ENCODE data around the gene LILRA2. TPM values are rescaled to one million over a fixed set of nuclear protein-coding genes. Genes with fewer than 3 reads are reported as not detected.
A peak's percentile ranks its signal among the peaks of the same experiment; 100 is the strongest.
"Not testable (repeated sequence)": the region's sequence is repeated elsewhere in the genome, so short reads cannot be mapped to it uniquely, and the experiment has no call there.

LILRA2 gene
- total RNA-seq, 1 donor from 2014 or later = not detected

DNA sequence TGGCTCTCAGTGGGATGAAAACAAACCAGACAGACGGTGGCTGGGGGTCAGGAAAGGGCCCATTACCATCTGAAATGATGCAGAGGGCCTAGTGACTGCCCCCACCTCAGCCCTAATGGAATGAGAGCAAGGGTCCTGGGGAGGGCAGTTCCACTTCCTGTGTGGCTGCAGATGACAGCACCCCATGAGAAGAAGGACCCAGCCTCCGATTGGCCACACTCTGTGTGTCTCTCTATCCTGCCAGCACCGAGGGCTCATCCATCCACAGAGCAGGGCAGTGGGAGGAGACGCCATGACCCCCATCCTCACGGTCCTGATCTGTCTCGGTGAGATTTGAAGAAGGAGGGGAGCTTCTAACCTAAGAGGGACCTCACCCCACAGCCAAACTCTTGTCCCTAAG lies 57.2 kb downstream of the LILRA2 start:
- Mint-ChIP-seq H3K27me3 (ENCODE audit: unreplicated experiment) (peaks cover 2% of the 10 kb centered on the region), H3K4me1 (ENCODE audit: low read depth, unreplicated experiment) (peaks cover 1% of the 10 kb centered on the region), H3K36me3 (ENCODE audit: unreplicated experiment) (no peaks in the 10 kb centered on the region), H3K9me3 (ENCODE audit: unreplicated experiment) (peaks cover 4% of the 10 kb centered on the region), H3K27ac (ENCODE audit: unreplicated experiment) (no peak overlapping the region), H3K4me3 (ENCODE audit: unreplicated experiment) (no peak overlapping the region)
- TF ChIP-seq, protein P1, sequence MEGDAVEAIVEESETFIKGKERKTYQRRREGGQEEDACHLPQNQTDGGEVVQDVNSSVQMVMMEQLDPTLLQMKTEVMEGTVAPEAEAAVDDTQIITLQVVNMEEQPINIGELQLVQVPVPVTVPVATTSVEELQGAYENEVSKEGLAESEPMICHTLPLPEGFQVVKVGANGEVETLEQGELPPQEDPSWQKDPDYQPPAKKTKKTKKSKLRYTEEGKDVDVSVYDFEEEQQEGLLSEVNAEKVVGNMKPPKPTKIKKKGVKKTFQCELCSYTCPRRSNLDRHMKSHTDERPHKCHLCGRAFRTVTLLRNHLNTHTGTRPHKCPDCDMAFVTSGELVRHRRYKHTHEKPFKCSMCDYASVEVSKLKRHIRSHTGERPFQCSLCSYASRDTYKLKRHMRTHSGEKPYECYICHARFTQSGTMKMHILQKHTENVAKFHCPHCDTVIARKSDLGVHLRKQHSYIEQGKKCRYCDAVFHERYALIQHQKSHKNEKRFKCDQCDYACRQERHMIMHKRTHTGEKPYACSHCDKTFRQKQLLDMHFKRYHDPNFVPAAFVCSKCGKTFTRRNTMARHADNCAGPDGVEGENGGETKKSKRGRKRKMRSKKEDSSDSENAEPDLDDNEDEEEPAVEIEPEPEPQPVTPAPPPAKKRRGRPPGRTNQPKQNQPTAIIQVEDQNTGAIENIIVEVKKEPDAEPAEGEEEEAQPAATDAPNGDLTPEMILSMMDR (IDR thresholded peaks at IDR 0.05; ENCODE audit: partially characterized antibody, unreplicated experiment) = no peak
- DNase-seq = no peak

DNA sequence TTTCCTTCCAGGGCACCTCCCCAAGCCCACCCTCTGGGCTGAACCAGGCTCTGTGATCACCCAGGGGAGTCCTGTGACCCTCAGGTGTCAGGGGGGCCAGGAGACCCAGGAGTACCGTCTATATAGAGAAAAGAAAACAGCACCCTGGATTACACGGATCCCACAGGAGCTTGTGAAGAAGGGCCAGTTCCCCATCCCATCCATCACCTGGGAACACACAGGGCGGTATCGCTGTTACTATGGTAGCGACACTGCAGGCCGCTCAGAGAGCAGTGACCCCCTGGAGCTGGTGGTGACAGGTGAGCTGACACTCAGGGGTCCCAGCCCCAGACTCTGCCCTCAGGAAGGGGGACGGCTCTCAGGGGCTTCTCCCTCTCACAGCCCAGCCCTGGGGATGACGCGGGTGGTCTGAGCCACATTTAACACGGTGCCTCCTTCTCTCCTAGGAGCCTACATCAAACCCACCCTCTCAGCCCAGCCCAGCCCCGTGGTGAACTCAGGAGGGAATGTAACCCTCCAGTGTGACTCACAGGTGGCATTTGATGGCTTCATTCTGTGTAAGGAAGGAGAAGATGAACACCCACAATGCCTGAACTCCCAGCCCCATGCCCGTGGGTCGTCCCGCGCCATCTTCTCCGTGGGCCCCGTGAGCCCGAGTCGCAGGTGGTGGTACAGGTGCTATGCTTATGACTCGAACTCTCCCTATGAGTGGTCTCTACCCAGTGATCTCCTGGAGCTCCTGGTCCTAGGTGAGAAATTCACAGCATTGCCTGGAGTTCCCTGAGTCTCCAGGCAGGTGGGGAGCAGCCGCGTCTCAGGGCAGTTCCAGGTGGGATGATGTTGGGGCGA lies 58.1 kb downstream of the LILRA2 start:
- H3K4me1 Mint-ChIP-seq (ENCODE audit: low read depth, unreplicated experiment); H3K27ac Mint-ChIP-seq (ENCODE audit: unreplicated experiment); H3K4me3 Mint-ChIP-seq (ENCODE audit: unreplicated experiment); H3K9me3 Mint-ChIP-seq (ENCODE audit: unreplicated experiment); H3K27me3 Mint-ChIP-seq (ENCODE audit: unreplicated experiment); H3K36me3 Mint-ChIP-seq (ENCODE audit: unreplicated experiment); DNase-seq: not testable (repeated sequence)

DNA sequence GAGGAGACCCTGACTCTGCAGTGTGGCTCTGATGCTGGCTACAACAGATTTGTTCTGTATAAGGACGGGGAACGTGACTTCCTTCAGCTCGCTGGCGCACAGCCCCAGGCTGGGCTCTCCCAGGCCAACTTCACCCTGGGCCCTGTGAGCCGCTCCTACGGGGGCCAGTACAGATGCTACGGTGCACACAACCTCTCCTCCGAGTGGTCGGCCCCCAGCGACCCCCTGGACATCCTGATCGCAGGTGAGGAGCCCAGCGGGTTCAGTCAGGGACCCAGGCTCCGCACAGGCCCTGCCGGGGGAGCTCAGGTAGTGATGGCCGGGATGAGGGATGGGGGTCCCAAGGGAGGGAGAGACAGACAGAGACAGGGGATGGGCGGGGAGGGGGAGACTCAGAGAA lies 58.9 kb downstream of the LILRA2 start:
- not testable (repeated sequence) for H3K27ac Mint-ChIP-seq (ENCODE audit: unreplicated experiment); H3K27me3 Mint-ChIP-seq (ENCODE audit: unreplicated experiment); H3K9me3 Mint-ChIP-seq (ENCODE audit: unreplicated experiment); H3K4me3 Mint-ChIP-seq (ENCODE audit: unreplicated experiment); DNase-seq; H3K36me3 Mint-ChIP-seq (ENCODE audit: unreplicated experiment); H3K4me1 Mint-ChIP-seq (ENCODE audit: low read depth, unreplicated experiment)

DNA sequence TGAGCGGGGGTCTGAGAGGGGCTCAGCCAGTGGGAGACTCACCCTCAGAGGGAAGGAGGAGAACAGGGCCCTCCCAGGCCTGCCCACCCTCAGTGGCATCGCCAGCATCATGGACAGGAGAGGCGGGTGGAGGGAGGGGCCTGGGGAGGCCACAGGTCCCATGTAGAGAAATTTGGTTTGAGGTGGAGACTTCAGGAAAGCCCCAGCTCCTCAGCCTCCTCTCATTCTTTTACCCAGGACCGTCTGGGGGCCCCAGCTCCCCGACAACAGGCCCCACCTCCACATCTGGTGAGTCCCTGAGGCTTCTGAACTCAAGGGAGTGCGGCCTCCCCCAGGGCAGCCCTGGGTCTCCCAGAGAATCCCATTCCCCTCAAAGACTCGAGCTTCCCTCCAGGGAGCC lies 59.8 kb downstream of the LILRA2 start:
- H3K4me3 Mint-ChIP-seq (ENCODE audit: unreplicated experiment) = no peak overlapping the region
- peaks cover 5% of the 10 kb centered on the region for H3K4me1 Mint-ChIP-seq (ENCODE audit: low read depth, unreplicated experiment)
- H3K36me3 Mint-ChIP-seq (ENCODE audit: unreplicated experiment) = no peaks in the 10 kb centered on the region
- H3K27ac Mint-ChIP-seq (ENCODE audit: unreplicated experiment) = no peak overlapping the region
- no peak for DNase-seq
- TF ChIP-seq, protein P1 (IDR thresholded peaks at IDR 0.05; ENCODE audit: partially characterized antibody, unreplicated experiment) = no peak
- H3K9me3 Mint-ChIP-seq (ENCODE audit: unreplicated experiment) = peaks cover 3% of the 10 kb centered on the region
- no peaks in the 10 kb centered on the region for H3K27me3 Mint-ChIP-seq (ENCODE audit: unreplicated experiment)

DNA sequence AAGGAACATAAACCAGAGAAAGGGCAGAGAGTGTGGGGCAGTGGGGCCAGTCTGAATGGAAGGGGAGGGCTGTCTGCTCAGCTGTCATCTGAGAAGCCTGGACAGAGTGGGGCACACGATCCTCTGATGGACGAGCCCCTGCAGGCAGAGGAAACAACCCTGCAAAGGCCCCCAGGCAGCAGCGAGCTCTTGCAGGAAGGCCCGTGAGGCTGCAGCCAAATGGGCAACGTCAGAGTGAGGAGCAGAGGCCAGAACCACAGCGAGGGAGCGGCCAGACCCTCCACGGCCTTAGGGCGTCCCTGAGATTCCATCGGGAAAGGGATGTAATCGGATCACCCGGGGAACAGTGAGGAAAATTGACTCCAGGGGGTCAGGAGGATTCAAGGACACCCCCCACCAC lies 62.5 kb downstream of the LILRA2 start:
- H3K36me3 Mint-ChIP-seq (ENCODE audit: unreplicated experiment); H3K27me3 Mint-ChIP-seq (ENCODE audit: unreplicated experiment); H3K4me1 Mint-ChIP-seq (ENCODE audit: low read depth, unreplicated experiment); H3K9me3 Mint-ChIP-seq (ENCODE audit: unreplicated experiment): not testable (repeated sequence)
- Mint-ChIP-seq H3K4me3 (ENCODE audit: unreplicated experiment) (peak overlapping the region; percentile 34), H3K27ac (ENCODE audit: unreplicated experiment) (peak overlapping the region; percentile 57)
- peak; percentile 55 for DNase-seq

DNA sequence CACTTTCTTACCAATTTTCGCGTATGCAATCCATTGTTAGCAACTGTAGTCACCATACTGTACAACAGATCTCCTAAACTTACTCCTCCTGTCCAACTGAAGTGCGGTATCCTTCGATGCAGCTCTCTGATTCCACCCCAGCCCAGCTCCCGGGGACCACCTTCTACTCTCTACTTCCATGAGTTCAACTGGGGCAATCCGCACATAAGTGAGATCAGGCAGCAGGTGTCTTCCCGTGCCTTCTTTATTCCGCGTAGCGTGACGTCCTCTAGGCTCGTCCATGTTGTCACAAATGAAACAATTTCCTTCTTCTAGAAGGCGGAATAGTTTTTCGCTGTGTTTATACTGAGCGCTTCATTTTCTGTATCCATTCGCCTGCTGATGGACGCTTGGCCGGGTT lies 65.1 kb downstream of the LILRA2 start:
- no peaks in the 10 kb centered on the region for H3K36me3 Mint-ChIP-seq (ENCODE audit: unreplicated experiment)
- no peak overlapping the region for H3K27ac Mint-ChIP-seq (ENCODE audit: unreplicated experiment)
- H3K4me1 Mint-ChIP-seq (ENCODE audit: low read depth, unreplicated experiment) = peaks cover 5% of the 10 kb centered on the region
- peaks cover 4% of the 10 kb centered on the region for H3K9me3 Mint-ChIP-seq (ENCODE audit: unreplicated experiment)
- TF ChIP-seq, protein P1 (IDR thresholded peaks at IDR 0.05; ENCODE audit: partially characterized antibody, unreplicated experiment) = no peak
- DNase-seq = no peak
- no peak overlapping the region for H3K4me3 Mint-ChIP-seq (ENCODE audit: unreplicated experiment)
- no peaks in the 10 kb centered on the region for H3K27me3 Mint-ChIP-seq (ENCODE audit: unreplicated experiment)

Other genes starting within 250 kb of the LILRA2 start
- not detected for gene LILRA4, start 234.6 kb upstream of the LILRA2 start, total RNA-seq (ENCODE audit: unreplicated experiment)
- not detected for gene LAIR1, start 208.9 kb upstream of the LILRA2 start, total RNA-seq (ENCODE audit: unreplicated experiment)
- gene TTYH1, start 158.3 kb upstream of the LILRA2 start, total RNA-seq (ENCODE audit: unreplicated experiment) = 2.9 TPM
- gene LENG8, start 124.6 kb upstream of the LILRA2 start, total RNA-seq (ENCODE audit: unreplicated experiment) = 278 TPM
- gene LENG9, start 110.0 kb upstream of the LILRA2 start, total RNA-seq (ENCODE audit: unreplicated experiment) = 4.7 TPM
- gene CDC42EP5, start 100.5 kb upstream of the LILRA2 start, total RNA-seq (ENCODE audit: unreplicated experiment) = not detected
- not detected for gene LAIR2, start 71.0 kb upstream of the LILRA2 start, total RNA-seq (ENCODE audit: unreplicated experiment)
- not detected for gene LILRA1, start 19.8 kb downstream of the LILRA2 start, total RNA-seq (ENCODE audit: unreplicated experiment)
- gene LILRB1, start 56.7 kb downstream of the LILRA2 start, total RNA-seq (ENCODE audit: unreplicated experiment) = 0.22 TPM
- 0.44 TPM for gene LILRB4, start 89.2 kb downstream of the LILRA2 start, total RNA-seq (ENCODE audit: unreplicated experiment)
- gene KIR3DL3, start 150.7 kb downstream of the LILRA2 start, total RNA-seq (ENCODE audit: unreplicated experiment) = not detected
- gene KIR2DL3, start 164.7 kb downstream of the LILRA2 start, total RNA-seq (ENCODE audit: unreplicated experiment) = not detected
- gene KIR2DL1, start 196.0 kb downstream of the LILRA2 start, total RNA-seq (ENCODE audit: unreplicated experiment) = not detected
- not detected for gene KIR2DL4, start 229.8 kb downstream of the LILRA2 start, total RNA-seq (ENCODE audit: unreplicated experiment)
- gene KIR3DL1, start 242.7 kb downstream of the LILRA2 start, total RNA-seq (ENCODE audit: unreplicated experiment) = not detected